Measurements from ENCODE around the gene SLC35G2. TPM values are rescaled to one million over a fixed set of nuclear protein-coding genes. Genes with fewer than 3 reads are reported as not detected.
"Not testable (repeated sequence)": the region's sequence is repeated elsewhere in the genome, so short reads cannot be mapped to it uniquely, and the experiment has no call there.

Gene SLC35G2
- under 1 TPM; 0.84 to 0.98 TPM for total RNA-seq
- long read RNA-seq, partial matches to known transcripts: 0 of 1 reads
- long read RNA-seq, other reads (novel, unspliced or antisense): 0 of 1 reads

- DNase-seq: peak; percentile 27
- intact Hi-C loops (cut with DNase I, micrococcal nuclease): no loop called here
- peak; percentile 57 for ATAC-seq
These were observed at the start of gene SLC35G2 for GRCh38 chr3:136818769-136819391. SLC35G2 (plus strand) TSS chr3:136819126; CDS start chr3:136854461, 35,335 bp downstream.

GRCh38 chr3:136772709-136773108, 46.2 kb upstream of the SLC35G2 start:
- intact Hi-C loops (cut with DNase I, micrococcal nuclease): no loop called here
- ATAC-seq: no peak
- no peak for DNase-seq

GRCh38 chr3:136778865-136779264, 40.1 kb upstream of the SLC35G2 start:
- ATAC-seq: no peak
- intact Hi-C loops (cut with DNase I, micrococcal nuclease): no loop called here

GRCh38 chr3:136780741-136781140, 38.2 kb upstream of the SLC35G2 start:
- ATAC-seq (no peak), DNase-seq (no peak)
- intact Hi-C loops (cut with DNase I, micrococcal nuclease): no loop called here

More at GRCh38 chr3:136778865-136779264, 40.1 kb upstream of the SLC35G2 start:
- DNase-seq: no peak

- DNase-seq: no peak
- no peak for ATAC-seq
- intact Hi-C loops (cut with DNase I, micrococcal nuclease): no loop called here
These were observed 35.2 kb upstream of the SLC35G2 start for GRCh38 chr3:136783708-136784191.

GRCh38 chr3:136787349-136787748, 31.6 kb upstream of the SLC35G2 start:
- ATAC-seq (no peak), DNase-seq (no peak)
- intact Hi-C loops (cut with DNase I, micrococcal nuclease): no loop called here

GRCh38 chr3:136788154-136788553, 30.8 kb upstream of the SLC35G2 start:
- DNase-seq (no peak), ATAC-seq (no peak)
- intact Hi-C loops (cut with DNase I, micrococcal nuclease): no loop called here

- DNase-seq (no peak), ATAC-seq (no peak)
- intact Hi-C loops (cut with DNase I, micrococcal nuclease): no loop called here
These were observed 28.9 kb upstream of the SLC35G2 start for GRCh38 chr3:136789976-136790375.

- no peak for ATAC-seq
- no peak for DNase-seq
- intact Hi-C loops (cut with DNase I, micrococcal nuclease): no loop called here
These were observed 28.1 kb upstream of the SLC35G2 start for GRCh38 chr3:136790786-136791185.

GRCh38 chr3:136792556-136793330, 26.2 kb upstream of the SLC35G2 start:
- ATAC-seq: no peak
- intact Hi-C loops (cut with DNase I, micrococcal nuclease): no loop called here
- DNase-seq: no peak

- ATAC-seq; intact Hi-C loops (cut with DNase I, micrococcal nuclease); DNase-seq: not testable (repeated sequence)
These were observed 17.8 kb upstream of the SLC35G2 start for GRCh38 chr3:136801146-136801545.

GRCh38 chr3:136802481-136802996, 16.4 kb upstream of the SLC35G2 start:
- no peak for DNase-seq
- peak; percentile 85 for ATAC-seq
- intact Hi-C loops (cut with DNase I, micrococcal nuclease): no loop called here

GRCh38 chr3:136804141-136804540, 14.8 kb upstream of the SLC35G2 start:
- intact Hi-C loops (cut with DNase I, micrococcal nuclease): no loop called here
- DNase-seq (no peak), ATAC-seq (no peak)

GRCh38 chr3:136804813-136805212, 14.1 kb upstream of the SLC35G2 start:
- DNase-seq (no peak), ATAC-seq (no peak)
- intact Hi-C loops (cut with DNase I, micrococcal nuclease): no loop called here

GRCh38 chr3:136805795-136806194, 13.1 kb upstream of the SLC35G2 start:
- no peak for DNase-seq
- peak; percentile 58 for ATAC-seq
- intact Hi-C loops (cut with DNase I, micrococcal nuclease): no loop called here

GRCh38 chr3:136811701-136812100, 7.2 kb upstream of the SLC35G2 start:
- ATAC-seq (no peak), DNase-seq (no peak)
- intact Hi-C loops (cut with DNase I, micrococcal nuclease): no loop called here

- intact Hi-C loops (cut with DNase I, micrococcal nuclease): no loop called here
- DNase-seq (no peak), ATAC-seq (no peak)
These were observed 1.5 kb upstream of the SLC35G2 start for GRCh38 chr3:136817448-136817847.

- no peak for DNase-seq
- intact Hi-C loops (cut with DNase I, micrococcal nuclease): no loop called here
These were observed 646 bp upstream of the SLC35G2 start for GRCh38 chr3:136818191-136818768.

GRCh38 chr3:136819392-136819730, 435 bp downstream of the SLC35G2 start:
- DNase-seq (peak in 1 of 2 donors; percentile 9), ATAC-seq (peak; percentile 56)
- intact Hi-C loops (cut with DNase I, micrococcal nuclease): no loop called here

More at GRCh38 chr3:136818191-136818768, 646 bp upstream of the SLC35G2 start:
- ATAC-seq: peak; percentile 8
